GM18519 (cell line): Measurements from ENCODE around the gene USP10.
"Not testable (repeated sequence)": the region's sequence is repeated elsewhere in the genome, so short reads cannot be mapped to it uniquely, and the experiment has no call there.

Experiments used
- ATAC-seq: cut with Tn5 transposase; IDR thresholded peaks from one replicate; pipeline ENCODE4 v1.9.1; 2021; ENCODE audit warnings: mild to moderate bottlenecking, moderate library complexity; ENCODE audit not compliant: unreplicated experiment, low FRiP score

Gene USP10

GRCh38 chr16:84692451-84693214 lies 7.2 kb upstream of the USP10 start:
- no peak for ATAC-seq

- not testable (repeated sequence) for ATAC-seq
These were observed 5.9 kb upstream of the USP10 start for GRCh38 chr16:84693869-84694268.

DNA sequence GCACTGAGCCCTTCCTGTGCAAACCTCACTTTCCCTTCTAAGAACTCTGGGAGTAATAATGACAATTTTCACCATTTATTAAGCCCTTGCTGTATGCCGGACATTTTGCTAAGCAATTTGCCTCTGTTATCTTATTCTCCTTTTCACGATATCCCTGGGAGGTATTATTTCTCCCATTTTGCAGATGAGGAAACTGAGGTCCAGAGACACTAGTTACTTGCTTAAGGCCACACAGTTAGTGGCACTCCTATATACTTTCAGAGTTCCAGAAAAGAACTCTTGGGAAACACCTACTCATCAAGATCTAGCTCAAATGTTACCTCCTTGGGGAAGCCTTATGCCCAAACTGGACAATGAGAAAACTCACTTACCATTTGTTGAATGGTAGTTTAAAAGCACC lies 4.8 kb upstream of the USP10 start:
- no peak for ATAC-seq

GRCh38 chr16:84699147-84699711 lies 571 bp upstream of the USP10 start:
- no peak for ATAC-seq

DNA sequence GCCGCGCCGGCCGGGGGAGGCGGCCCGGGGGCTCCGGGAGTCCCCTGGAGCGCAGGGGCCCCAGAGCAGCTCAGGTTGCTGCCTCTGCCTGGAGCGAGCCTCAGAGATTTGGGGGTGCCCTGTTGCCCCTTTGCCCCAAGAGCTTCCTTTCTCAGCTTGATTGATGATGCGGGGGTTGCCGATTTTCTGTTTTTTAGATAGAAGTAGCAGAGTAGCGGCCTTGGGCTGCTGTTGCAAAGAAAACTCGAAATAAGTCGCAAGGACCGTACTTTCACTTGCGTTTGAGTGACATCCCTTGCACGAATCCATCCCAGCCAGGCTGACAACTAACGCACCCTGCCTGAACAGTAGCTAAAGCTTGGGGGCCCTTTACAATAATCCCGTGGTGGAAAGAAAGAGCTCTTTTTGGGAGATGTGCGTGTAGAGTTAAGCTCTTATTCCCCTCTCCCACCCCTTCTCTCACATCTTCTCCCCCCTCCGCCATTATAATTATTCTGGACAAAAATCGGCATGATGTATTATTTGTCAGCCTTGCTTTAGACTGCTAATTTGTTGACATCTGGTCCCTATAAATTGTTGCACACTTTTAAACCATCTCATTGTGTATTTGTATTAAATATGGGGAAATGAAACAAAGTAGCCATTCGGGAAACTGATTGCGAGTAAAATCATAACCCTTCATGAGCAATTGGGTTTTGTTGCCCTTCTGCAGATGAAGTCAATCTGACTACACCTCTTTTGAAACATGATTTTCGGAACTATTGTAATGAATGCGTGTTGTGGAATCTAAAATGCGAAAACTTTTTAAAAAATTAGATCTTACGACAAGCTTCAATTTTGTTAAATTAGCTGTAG lies 873 bp downstream of the USP10 start:
- peak; percentile 24 for ATAC-seq

DNA sequence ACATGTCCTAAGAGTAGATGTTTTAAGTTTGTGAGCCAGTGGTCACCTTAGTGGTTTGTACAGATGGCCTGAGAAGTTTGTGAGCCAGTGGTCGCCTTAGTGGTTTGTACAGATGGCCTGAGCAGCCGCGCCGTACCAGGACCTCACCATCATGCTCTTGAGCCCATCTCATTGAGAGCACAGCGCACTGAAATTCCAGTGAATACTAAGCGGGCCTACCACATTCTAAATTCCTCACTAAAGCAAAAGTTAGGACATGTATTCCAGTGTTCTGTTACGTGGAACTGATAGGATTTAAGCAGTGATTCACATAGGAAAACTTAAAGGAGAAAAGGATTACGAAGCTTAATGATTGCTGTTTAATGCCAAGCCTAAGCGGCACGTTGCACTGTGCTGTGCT lies 3.9 kb downstream of the USP10 start:
- ATAC-seq = no peak

DNA sequence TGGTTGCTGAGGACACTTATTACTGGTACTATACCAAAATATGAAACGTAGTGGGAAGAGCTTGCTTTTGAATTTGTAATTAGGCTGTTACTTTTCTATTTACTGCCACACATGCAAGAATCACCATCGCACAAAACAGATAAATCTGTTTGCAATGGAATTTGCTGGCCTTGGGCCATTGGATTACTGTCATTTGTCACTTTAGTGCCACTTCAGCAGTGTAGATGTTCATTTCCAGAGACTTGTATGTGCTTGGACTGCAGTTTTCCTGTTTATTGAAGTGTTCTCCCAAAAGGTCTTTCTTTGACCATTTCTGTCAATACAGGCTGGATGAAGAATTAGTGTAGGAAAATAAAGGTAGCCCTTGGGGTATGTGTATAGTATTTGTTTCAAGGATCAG lies 4.5 kb downstream of the USP10 start:
- ATAC-seq = no peak

GRCh38 chr16:84706856-84707255 lies 7.1 kb downstream of the USP10 start:
- no peak for ATAC-seq

- no peak for ATAC-seq
These were observed 9.8 kb downstream of the USP10 start for GRCh38 chr16:84709609-84710008.

- ATAC-seq = no peak
These were observed 10.9 kb downstream of the USP10 start for GRCh38 chr16:84710686-84711085.

DNA sequence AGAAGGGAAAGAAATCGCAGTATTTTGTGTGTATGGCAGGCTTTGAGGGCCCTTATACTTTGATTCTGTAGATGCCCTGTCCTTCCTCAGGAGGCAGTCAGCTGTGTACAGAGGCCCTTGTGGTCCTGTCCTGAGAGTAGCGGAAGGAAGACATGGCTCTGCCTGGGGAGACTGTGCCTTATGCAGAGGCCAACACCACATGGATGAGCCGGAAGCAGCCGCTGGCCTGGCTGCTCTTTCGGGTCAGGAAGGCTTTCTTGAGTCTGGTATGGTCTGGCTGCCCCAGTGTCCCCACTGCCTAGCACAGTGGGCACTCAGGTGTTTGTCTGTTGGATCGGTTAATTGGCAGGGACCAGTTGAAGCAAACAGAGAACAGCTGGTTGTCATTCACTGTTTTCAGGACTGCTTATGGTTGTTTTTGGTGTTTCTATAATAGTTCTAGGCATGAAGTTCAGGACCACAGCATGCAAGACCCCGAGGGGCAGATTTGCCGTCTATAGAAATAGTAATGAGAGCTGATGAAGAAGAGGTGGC lies 12.4 kb downstream of the USP10 start:
- ATAC-seq = no peak

- ATAC-seq = no peak
These were observed 13.3 kb downstream of the USP10 start for GRCh38 chr16:84712801-84713775.

DNA sequence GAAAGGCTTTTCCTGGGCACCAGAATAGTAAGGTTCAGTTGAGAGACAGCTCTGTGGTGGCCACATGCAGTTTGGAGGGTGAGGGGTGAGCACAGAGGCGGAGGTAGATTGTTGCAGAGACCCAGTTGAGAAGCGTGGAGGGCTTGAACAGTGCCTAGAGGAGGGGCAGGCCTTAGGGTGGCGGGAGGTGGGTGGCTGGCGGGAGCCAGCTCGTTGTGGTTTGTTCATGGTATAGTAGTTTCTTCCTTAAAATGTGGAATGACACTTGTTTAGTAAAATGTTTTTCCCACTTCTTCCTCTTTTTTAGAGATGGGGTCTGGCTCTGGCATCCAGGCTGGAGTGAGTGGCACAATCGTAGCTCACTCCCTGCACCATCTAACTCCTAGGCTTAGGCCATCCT lies 14.2 kb downstream of the USP10 start:
- no peak for ATAC-seq

- no peak for ATAC-seq
These were observed 15.6 kb downstream of the USP10 start for GRCh38 chr16:84715424-84715823.

- ATAC-seq = no peak
These were observed 16.1 kb downstream of the USP10 start for GRCh38 chr16:84715854-84716253.

GRCh38 chr16:84716740-84717139 lies 16.9 kb downstream of the USP10 start:
- ATAC-seq = no peak

DNA sequence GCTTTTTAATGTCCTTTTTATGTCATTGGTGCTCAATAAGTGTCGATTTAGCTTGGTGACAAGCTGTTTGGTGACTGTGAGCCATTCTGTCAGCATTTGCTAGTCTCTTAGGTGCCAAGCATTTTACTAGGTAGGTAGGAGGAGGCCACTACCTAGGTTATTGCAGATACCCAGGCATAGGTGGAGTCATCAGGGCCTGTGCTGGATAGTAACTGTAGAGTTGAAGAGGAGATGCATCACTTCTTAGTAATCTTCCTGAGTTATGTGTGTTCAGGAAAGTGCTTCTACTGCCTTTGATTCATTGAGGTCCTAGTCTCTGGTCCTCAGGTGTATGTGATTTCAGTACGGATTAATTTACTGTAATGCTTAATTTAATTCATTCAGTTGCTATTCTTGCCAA lies 17.7 kb downstream of the USP10 start:
- no peak for ATAC-seq

DNA sequence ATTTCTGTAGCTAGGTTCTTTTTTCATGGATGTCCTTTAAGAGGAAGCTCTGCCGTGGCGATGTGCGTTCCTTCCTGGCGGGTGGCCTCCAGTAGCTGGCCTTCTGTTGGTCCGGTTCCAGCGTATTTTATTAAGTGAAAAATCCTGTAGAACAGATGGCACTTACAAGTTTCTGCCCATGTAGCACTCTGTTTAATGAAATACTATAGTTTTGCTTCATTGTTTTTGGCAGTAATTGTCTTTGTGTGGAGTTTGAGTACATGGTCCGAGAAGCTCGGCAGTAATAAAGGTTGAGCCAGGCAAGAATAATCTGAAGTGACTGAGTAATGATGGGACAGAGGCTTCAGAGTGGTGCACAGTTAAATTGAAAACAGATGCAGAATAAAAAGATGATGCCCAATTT lies 20.4 kb downstream of the USP10 start:
- ATAC-seq = no peak

DNA sequence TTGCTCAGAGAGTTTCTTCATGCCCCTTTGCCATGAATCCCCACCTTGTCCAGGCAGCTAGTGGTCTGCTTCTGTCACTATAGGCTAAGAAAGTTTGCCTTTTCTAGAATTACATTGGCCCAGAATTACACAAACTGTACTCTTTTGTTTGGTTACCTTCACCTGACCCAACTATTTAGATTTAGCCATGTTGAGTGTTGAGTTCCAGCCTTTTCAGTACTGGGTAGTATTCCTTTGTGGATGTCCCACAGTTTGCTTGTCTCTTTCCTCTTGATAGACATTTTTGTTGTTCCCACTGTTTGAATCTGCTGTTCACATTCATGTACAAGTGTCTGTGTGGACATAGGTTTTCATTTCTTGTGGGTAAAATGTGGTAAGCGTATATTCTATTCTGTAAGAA lies 22.3 kb downstream of the USP10 start:
- ATAC-seq = no peak

- no peak for ATAC-seq
These were observed 24.1 kb downstream of the USP10 start for GRCh38 chr16:84723906-84724305.
